Measurements from ENCODE around the gene ETS1.

ETS1 gene

GRCh38 chr11:128501632-128502549, 85.5 kb downstream of the ETS1 start:
- no peak for DNase-seq
- ATAC-seq, result no peak

GRCh38 chr11:128501008-128501407, 86.3 kb downstream of the ETS1 start:
- ATAC-seq (no peak), DNase-seq (no peak)

DNA sequence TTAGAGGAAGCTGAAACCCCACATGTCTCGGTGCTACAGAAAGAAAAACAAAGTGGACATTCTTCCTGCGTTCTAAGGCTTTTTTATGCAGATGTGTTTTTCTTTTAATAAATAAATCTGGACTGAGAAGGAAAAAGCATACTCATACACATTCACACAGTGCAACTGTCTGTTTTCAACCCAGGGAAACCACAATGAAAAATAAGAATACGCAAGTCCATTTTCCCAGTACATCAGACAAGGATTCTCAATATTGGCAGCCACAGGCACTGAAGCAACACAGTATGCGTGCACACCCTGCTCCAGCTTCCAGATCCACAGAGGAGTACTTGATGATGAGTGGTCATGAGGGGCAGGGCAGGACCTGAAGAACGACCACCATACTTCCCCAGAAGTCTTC, 86.9 kb downstream of the ETS1 start:
- no peak for DNase-seq
- no peak for ATAC-seq

- ATAC-seq, result no peak
- no peak for DNase-seq
Observed at GRCh38 chr11:128499613-128500253, 87.6 kb downstream of the ETS1 start.

DNA sequence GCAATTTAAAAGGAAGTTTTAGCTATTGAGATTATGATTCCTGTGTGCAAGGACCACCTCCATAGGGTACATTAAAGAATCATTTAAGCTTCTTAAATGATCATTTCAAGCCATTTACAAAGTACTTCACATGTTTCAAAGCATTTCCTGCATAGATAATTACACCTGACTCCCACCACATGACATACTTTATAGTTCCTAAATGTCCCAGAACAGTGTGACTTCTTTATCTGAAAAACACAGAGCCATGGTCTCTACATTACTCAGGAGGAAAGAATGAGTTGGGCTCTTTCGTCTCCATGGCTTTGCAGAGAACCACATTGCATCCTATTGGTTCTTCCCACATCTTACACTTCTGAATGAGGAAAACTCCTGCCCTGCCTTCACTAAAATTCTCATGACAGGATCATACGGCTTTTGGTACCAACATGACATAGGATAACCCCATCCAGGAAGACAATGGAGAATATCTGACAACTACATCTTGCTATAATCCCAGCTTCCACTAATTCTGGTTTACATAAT, 88.6 kb downstream of the ETS1 start:
- DNase-seq, result no peak

GRCh38 chr11:128497776-128498095, 89.6 kb downstream of the ETS1 start:
- ATAC-seq, result no peak
- DNase-seq, result no peak

More for the DNA sequence above, 88.6 kb downstream of the ETS1 start:
- ATAC-seq, result peak; percentile 33

DNA sequence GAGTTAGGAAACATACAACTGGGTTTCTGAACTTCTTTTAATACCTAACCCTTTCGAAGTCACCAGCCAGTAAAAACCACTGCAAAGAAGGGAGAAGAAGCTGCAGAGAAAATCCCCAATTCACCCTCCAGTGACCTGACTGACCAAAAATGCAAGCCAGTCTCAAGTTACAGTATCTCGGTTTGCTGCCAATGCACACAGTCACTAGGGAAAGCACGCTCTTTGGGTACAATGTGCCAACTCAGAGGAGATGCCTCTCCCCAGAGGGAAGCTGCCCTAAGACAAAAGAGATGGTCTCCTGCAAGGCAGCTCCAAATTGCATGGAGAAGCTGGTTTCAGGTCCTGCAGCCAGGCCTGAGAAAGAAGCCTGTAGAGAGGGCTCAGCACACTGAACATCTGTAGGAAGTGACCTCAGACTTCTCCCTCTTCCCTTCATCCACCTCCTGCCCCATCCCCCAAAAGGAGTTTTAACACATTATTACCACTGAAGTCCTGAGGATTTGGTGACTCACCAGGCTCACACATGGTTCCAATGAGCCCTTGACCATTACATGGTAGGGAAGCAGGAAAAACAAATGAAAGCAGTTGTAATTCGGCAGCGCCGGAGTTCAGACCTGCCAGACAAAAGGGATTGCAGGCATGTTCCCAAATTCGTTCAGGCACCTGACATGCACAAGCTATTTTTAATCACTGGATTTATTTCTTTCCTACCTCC, 90.1 kb downstream of the ETS1 start:
- DNase-seq (no peak), ATAC-seq (peak; percentile 31)

GRCh38 chr11:128496692-128497060, 90.7 kb downstream of the ETS1 start:
- ATAC-seq (peak; percentile 1), DNase-seq (no peak)

DNA sequence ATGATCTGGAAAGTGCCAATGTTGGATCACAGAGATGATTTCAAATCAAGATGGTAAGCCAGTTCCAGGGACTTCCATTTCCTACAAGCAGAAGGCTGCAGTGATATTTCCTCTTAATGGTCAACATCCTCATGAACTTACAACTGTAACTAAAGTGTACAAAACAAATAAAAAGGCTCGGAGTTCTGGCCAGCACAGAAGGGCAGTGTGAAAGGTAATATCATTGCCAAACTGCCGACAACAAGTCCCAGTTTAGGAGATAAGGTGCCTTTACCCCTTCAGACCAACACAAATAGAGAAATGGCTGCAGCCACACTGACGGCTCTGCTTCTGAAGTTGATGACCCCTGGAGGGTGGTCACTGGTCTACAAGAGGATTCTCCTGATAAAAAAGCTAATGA, 91.1 kb downstream of the ETS1 start:
- no peak for DNase-seq
- no peak for ATAC-seq

DNA sequence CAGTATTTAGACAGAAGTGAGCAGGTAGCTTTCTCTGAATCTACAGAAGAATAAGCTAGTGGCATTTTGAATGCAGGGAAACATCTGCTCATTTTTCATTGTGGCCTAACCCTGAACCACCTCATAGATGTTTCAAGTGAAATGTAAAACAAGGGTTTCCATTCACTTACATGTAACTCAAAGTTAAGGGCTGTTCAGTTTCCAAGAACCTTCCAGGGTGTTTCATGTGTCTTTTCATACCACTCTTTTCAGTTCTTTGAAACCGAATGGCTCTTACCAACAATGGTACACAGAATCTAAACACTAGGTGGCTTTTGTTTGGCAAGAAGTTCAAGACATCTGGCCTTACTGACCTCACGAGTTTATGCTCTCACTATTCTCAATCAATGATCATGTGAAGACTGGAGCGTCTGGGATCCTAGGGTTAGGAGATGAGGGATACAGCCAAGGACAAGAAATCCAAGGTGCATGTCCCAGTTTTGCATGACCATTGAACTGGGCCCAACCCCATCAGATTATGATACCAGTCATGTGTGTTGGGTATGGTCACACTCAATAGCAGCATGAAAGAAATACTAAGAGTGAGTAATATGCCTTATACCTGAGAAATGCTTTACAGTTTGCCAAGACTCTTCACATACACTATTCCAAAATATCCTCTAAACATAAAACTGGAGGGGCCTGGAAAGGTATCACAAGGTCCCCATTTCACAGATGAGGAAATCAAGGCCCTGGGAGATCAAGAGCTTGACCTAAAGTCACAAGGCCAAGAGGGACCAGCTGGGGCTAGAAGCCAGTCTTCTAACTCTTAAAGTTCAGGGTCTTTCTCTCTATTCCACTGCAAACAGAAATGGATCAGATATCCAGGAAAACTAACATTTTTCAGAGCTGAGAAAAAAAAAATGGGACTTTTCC, 92.7 kb downstream of the ETS1 start:
- ATAC-seq (peak; percentile 69), DNase-seq (no peak)

- DNase-seq (no peak), ATAC-seq (no peak)
Observed at GRCh38 chr11:128493570-128493965, 93.8 kb downstream of the ETS1 start.

GRCh38 chr11:128492903-128493569, 94.3 kb downstream of the ETS1 start:
- ATAC-seq (no peak), DNase-seq (no peak)

GRCh38 chr11:128492461-128492860, 94.9 kb downstream of the ETS1 start:
- DNase-seq (no peak), ATAC-seq (no peak)

- peak; percentile 1 for ATAC-seq
Observed at GRCh38 chr11:128491195-128491936, 96.0 kb downstream of the ETS1 start.

DNA sequence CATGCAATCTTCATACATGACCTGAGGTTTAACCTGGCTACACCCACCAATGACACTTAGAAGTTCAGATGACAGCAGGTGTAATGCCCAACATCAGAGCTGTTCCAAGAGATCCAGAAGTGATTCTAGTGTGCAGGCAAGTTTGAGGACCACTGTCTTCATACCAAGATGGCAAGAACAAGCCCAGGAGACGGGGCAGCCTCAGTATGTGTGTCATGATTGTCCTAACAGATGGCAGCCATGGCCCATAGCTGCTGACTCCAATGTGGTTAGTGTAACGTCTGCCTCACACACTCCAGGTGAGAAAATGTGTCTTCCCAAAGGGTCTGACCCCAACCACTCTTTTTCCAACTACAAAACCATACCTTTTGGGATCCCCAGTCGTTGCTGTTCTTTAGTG, 97.3 kb downstream of the ETS1 start:
- DNase-seq (no peak), ATAC-seq (no peak)

More at GRCh38 chr11:128491195-128491936, 96.0 kb downstream of the ETS1 start:
- no peak for DNase-seq

- no peak for DNase-seq
- peak; percentile 80 for ATAC-seq
Observed at GRCh38 chr11:128488471-128488870, 98.9 kb downstream of the ETS1 start.

GRCh38 chr11:128487978-128488377, 99.4 kb downstream of the ETS1 start:
- ATAC-seq, result peak; percentile 34

GRCh38 chr11:128484172-128484571, 103.2 kb downstream of the ETS1 start:
- no peak for ATAC-seq
- DNase-seq, result no peak

More at GRCh38 chr11:128487978-128488377, 99.4 kb downstream of the ETS1 start:
- no peak for DNase-seq

DNA sequence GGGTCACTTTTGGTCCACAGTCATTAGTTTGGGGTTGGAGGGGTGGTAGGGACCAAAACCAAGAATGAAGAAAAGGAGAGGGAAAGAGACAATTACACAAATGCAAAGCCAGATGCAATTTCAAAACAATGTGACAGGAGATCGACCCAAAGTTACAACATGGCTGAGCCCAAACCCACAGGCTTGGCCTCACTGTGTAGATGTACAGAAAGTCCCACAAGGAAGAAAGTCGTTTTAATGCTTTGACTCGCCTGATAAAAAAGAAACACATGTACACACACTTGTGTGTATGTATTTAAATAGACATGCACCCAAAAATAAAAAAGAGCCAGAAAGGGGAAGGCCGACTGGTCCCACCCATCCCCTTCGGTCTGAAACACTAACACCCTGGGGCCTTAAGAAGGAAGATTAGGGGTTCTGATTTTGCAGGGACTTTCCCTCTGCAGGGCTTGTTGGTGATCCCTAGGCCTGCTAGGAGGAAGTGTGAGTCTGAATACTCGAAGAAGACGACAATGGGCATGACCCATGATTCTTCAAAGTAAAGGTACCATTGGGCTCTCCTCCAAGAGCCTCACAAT, 104.1 kb downstream of the ETS1 start:
- ATAC-seq (peak; percentile 58), DNase-seq (no peak)

All from stimulated activated naive CD8-positive, alpha-beta T cell treated with anti-CD3 and anti-CD28 coated beads, Interleukin-15, Interleukin-2, amounts not matched to agents 100 U/mL and 50 U/mL, for 24 hours (primary cell).